K562 (cell line): Measurements from ENCODE around the gene FUT8. TPM values are rescaled to one million over a fixed set of nuclear protein-coding genes. Genes with fewer than 3 reads are reported as not detected.

Experiments used
- ATAC-seq: fragments of 200-7000 bp; cut with Tn5 transposase; 3 replicates; pipeline ENCODE4 v1.9.1; 2020; ENCODE audit warnings: moderate library complexity
- BruUV-seq: library from RNA; stranded (reverse); fragments of 400-500 nt; replicated peaks from 2 replicates; lab custom pipeline; 2021; lab: Mats Ljungman, UMichigan
- CTCF ChIA-PET: fragments of 300-600 bp; formaldehyde crosslinking; extraction: SDS; loops from one replicate; lab custom pipeline; 2021; ENCODE audit warnings: low intra/inter-chr PET ratio; lab: Yijun Ruan, JAX
- POLR2A ChIA-PET: fragments of 300-600, 350-650 bp; sonication (Branson Sonifier 250); formaldehyde crosslinking; extraction: SDS; loops from one replicate; lab custom pipeline; 2021; ENCODE audit warnings: antibody characterized with exemption, inconsistent platforms; lab: Yijun Ruan, JAX
- DNase-seq, 4 experiments: peaks; one replicate each; pipeline versions ENCODE4 v3.0.0 to v3.0.0-alpha.2; 2011 to 2018; ENCODE audit warnings: low spot score in 3 of 4, mixed read lengths in 3 of 4; ENCODE audit errors: extremely low read depth in 1 of 4
- FAIRE-seq: peaks from 2 replicates; lab custom pipeline; 2011; peaks lifted over from hg19 to GRCh38; lab: Jason Lieb, UNC
- H2AFZ ChIP-seq: 2 replicates; pipeline ENCODE4 v1.6.0; 2011; ENCODE audit warnings: low read depth, low read length, control low read depth, inconsistent platforms
- H3K27ac ChIP-seq: fragments of 200-600 bp; 3 replicates; pipeline ENCODE4 v1.8.0; 2011; ENCODE audit warnings: low read depth, mild to moderate bottlenecking, control low read depth, inconsistent platforms, low read length, moderate library complexity, mixed read lengths; ENCODE audit errors: extremely low read depth
- H3K27me3 ChIP-seq, 2 experiments: fragments of 300-600 bp in 1 of 2; 2 replicates in 1 of 2; 3 replicates in 1 of 2; pipeline versions ENCODE4 v1.6.0 to v1.8.0; 2011; ENCODE audit warnings: inconsistent platforms in 2 of 2, low read length in 2 of 2, mild to moderate bottlenecking in 1 of 2, mixed read lengths in 1 of 2, moderate library complexity in 1 of 2; ENCODE audit not compliant: control insufficient read depth in 2 of 2, insufficient read depth in 2 of 2
- H3K36me3 ChIP-seq: fragments of 300-600 bp; 3 replicates; pipeline ENCODE4 v1.8.0; 2011; ENCODE audit warnings: mild to moderate bottlenecking, low read length, inconsistent platforms; ENCODE audit not compliant: control insufficient read depth, insufficient read depth
- H3K4me1 ChIP-seq, 2 experiments: fragments of 200-600 bp in 1 of 2; replicated peaks in 1 of 2; 2 replicates in 1 of 2; 3 replicates in 1 of 2; pipeline versions ENCODE4 v1.5.1 to v1.8.0; 2011; ENCODE audit warnings: inconsistent platforms in 2 of 2, low read length in 2 of 2, mild to moderate bottlenecking in 1 of 2, mixed read lengths in 1 of 2, moderate library complexity in 1 of 2; ENCODE audit not compliant: control insufficient read depth in 2 of 2, insufficient read depth in 2 of 2
- H3K4me2 ChIP-seq: 2 replicates; pipeline ENCODE4 v1.6.1; 2011; ENCODE audit warnings: low read length, control low read depth, inconsistent platforms, mixed read lengths; ENCODE audit not compliant: insufficient read depth
- H3K4me3 ChIP-seq: fragments of 200-600 bp; sonication (generic), shearing (Covaris generic); 2 replicates; pipeline ENCODE4 v1.5.1; 2016; ENCODE audit warnings: control low read depth, inconsistent platforms
- H3K79me2 ChIP-seq: fragments of 200-600 bp; 3 replicates; pipeline ENCODE4 v1.8.0; 2011; ENCODE audit warnings: low read length, inconsistent platforms; ENCODE audit not compliant: control insufficient read depth, insufficient read depth
- H3K9ac ChIP-seq, 2 experiments: 2 replicates each; pipeline versions ENCODE4 v1.6.0 to v1.6.1; 2011; ENCODE audit warnings: low read depth in 2 of 2, low read length in 2 of 2, control low read depth in 1 of 2, inconsistent platforms in 1 of 2, mild to moderate bottlenecking in 1 of 2, mixed read lengths in 1 of 2; ENCODE audit not compliant: insufficient read depth in 1 of 2
- H3K9me1 ChIP-seq: one replicate; pipeline ENCODE4 v1.6.0; 2011; ENCODE audit warnings: inconsistent platforms, mild to moderate bottlenecking, low read length, moderate library complexity; ENCODE audit not compliant: control insufficient read depth, insufficient read depth
- H3K9me3 ChIP-seq: replicated peaks from 2 replicates; pipeline ENCODE4 v1.5.1; 2011; ENCODE audit warnings: low read depth, low read length, inconsistent platforms; ENCODE audit not compliant: control insufficient read depth, insufficient read depth
- H4K20me1 ChIP-seq: replicated peaks from 2 replicates; pipeline ENCODE4 v1.6.1; 2011; ENCODE audit warnings: low read length, inconsistent platforms, mixed read lengths; ENCODE audit not compliant: control insufficient read depth, insufficient read depth
- DEAF1 ChIP-seq: fragments of 450-650 bp; formaldehyde crosslinking; IDR thresholded peaks from 2 replicates; pipeline ENCODE4 v1.4.0; 2020; ENCODE audit warnings: mild to moderate bottlenecking, moderate library complexity
- PHF21A ChIP-seq: fragments of 450-650 bp; IDR thresholded peaks from 2 replicates; pipeline ENCODE4 v1.6.1; 2017; ENCODE audit warnings: low read depth, borderline replicate concordance
- PHTF2 ChIP-seq: fragments of 250-450 bp; sonication (Bioruptor Pico); IDR thresholded peaks from 2 replicates; pipeline ENCODE4 v1.5.0; 2021; ENCODE audit warnings: mild to moderate bottlenecking
- SMARCC2 ChIP-seq: fragments of 450-650 bp; IDR thresholded peaks from 2 replicates; pipeline ENCODE4 v1.6.1; 2017; ENCODE audit warnings: antibody characterized with exemption, moderate library complexity, mild to moderate bottlenecking, low read depth
- TEAD2 ChIP-seq: fragments of 450-650 bp; IDR thresholded peaks from 2 replicates; pipeline ENCODE4 v1.6.1; 2016; ENCODE audit warnings: missing genetic modification characterization, control low read depth, missing compliant biosample characterization
- U2AF1 ChIP-seq: fragments of 200-400 bp; formaldehyde crosslinking; optimal IDR thresholded peaks from 2 replicates; pipeline ENCODE3; 2017; ENCODE audit warnings: mild to moderate bottlenecking, low read depth, low read length, moderate library complexity
- U2AF2 ChIP-seq: fragments of 200-400 bp; formaldehyde crosslinking; optimal IDR thresholded peaks from 2 replicates; pipeline ENCODE3; 2017; ENCODE audit warnings: low read depth, mild to moderate bottlenecking, low read length
- ZBTB5 ChIP-seq: fragments of 450-650 bp; IDR thresholded peaks from 2 replicates; pipeline ENCODE4 v1.6.1; 2017; ENCODE audit warnings: antibody characterized with exemption
- ZBTB9 ChIP-seq: fragments of 450-650 bp; formaldehyde crosslinking; IDR thresholded peaks from 2 replicates; pipeline ENCODE4 v1.4.0; 2020; ENCODE audit warnings: mild to moderate bottlenecking, moderate library complexity
- ZHX1 ChIP-seq: fragments of 150-350 bp; conservative IDR thresholded peaks from 2 replicates; pipeline ENCODE4 v1.6.1; 2014; ENCODE audit warnings: low read length
- ZKSCAN1 ChIP-seq: fragments of 150-350 bp; IDR thresholded peaks from 2 replicates; pipeline ENCODE4 v1.6.1; 2016; ENCODE audit warnings: low read depth, low read length
- ZNF395 ChIP-seq: fragments of 200-800 bp; sonication (Bioruptor generic); IDR thresholded peaks from 2 replicates; pipeline ENCODE4 v1.6.1; 2017; ENCODE audit warnings: missing genetic modification characterization, missing compliant biosample characterization
- ZNF445 ChIP-seq: fragments of 250-450 bp; sonication (Bioruptor Pico); IDR thresholded peaks from 2 replicates; pipeline ENCODE4 v1.4.0; 2020; ENCODE audit warnings: low read depth, mild to moderate bottlenecking, moderate library complexity
- WGBS: fragments of 100-300 bp; shearing (Covaris generic); methylation state at CpG from one replicate; pipeline ENCODE4 v1.1.6; 2016; ENCODE audit warnings: low coverage, mixed read lengths; ENCODE audit not compliant: insufficient coverage; ENCODE audit errors: missing lambda C conversion rate; 5-methylcytosine and 5-hydroxymethylcytosine counted together
- in situ Hi-C: fragments of 300-500 bp; cut with MboI; formaldehyde crosslinking; loops from 4 replicates; pipeline ENCODE4 v1.15.0; 2018; ENCODE audit warnings: inconsistent platforms, mixed read lengths
- intact Hi-C: fragments of 100-400 bp; cut with micrococcal nuclease; formaldehyde crosslinking; loops from 2 replicates; pipeline ENCODE4 v1.14.2; 2022
- polyA plus RNA-seq, 8 experiments: library from polyadenylated mRNA; depleted of rRNA in 4 of 8; stranded (reverse) in 5 of 8; unstranded in 3 of 8; fragments of >200 nt; fragmentation: Nextera tagmentation in 2 of 8; fragmentation: Illumina TruSeq in 1 of 8; extraction: Ambion mirVana in 2 of 8; extraction: Trizol in 1 of 8; gene quantifications; 2 replicates each; pipeline versions ENCODE4 v1.2.1 to v1.2.3, GENCODE V29; 2011 to 2014; ENCODE audit warnings: inconsistent platforms in 1 of 8, missing spikeins in 1 of 8
- total RNA-seq, 7 experiments: library from RNA; depleted of rRNA in 6 of 7; stranded (reverse); fragments of >200 nt in 6 of 7; fragmentation: Illumina TruSeq in 2 of 7; extraction: Trizol in 2 of 7; gene quantifications; 2 replicates each; pipeline versions ENCODE4 v1.2.1 to v1.2.3, GENCODE V29; 2011 to 2021; ENCODE audit warnings: low replicate concordance in 1 of 7

Gene FUT8
- total and polyA plus RNA-seq, 9 of the 15 experiments (the other 6 are each of a cell fraction or from before 2014, with no cell fraction given): 4.1 to 15.2 (median 7.8) TPM

GRCh38 chr14:65770681-65771080, 358.2 kb downstream of the FUT8 start:
- no peak overlapping the region for H3K4me3 ChIP-seq
- WGBS: 5% methylated on average over 5 of the region's 5 CpGs
- H3K27me3 ChIP-seq: peaks cover 0 to 3% of the 10 kb centered on the region in 2 experiments; a peak in 2 of 5 replicates
- H3K4me1 ChIP-seq: no peaks in the 10 kb centered on the region
- in situ Hi-C loops (no loop called here), intact Hi-C loops (no loop called here)
- H3K9me3 ChIP-seq: no peaks in the 10 kb centered on the region
- CTCF ChIA-PET: no interaction called here
- no peak for DNase-seq
- no peak overlapping the region for H2AFZ ChIP-seq
- no peaks in the 10 kb centered on the region for H3K36me3 ChIP-seq
- POLR2A ChIA-PET: interaction anchor here (0.7 kb wide), 1 partner anchor 160 kb away, joined by 3 read pairs; no protein-coding TSS in a partner anchor
- no peak for ATAC-seq
- H3K79me2 ChIP-seq: no peaks in the 10 kb centered on the region
- no peak overlapping the region for H3K9ac ChIP-seq
- H3K27ac ChIP-seq: no peak overlapping the region
- BruUV-seq: no TSS peak
- no peak overlapping the region for H3K4me2 ChIP-seq
- H4K20me1 ChIP-seq: no peaks in the 10 kb centered on the region
- H3K9me1 ChIP-seq: no peaks in the 10 kb centered on the region
- no peak for FAIRE-seq
- no peak for TF ChIP-seq U2AF1
- TF ChIP-seq SMARCC2: no peak
- TF ChIP-seq DEAF1: no peak
- TF ChIP-seq ZHX1: no peak
- no peak for TF ChIP-seq ZKSCAN1
- no peak for TF ChIP-seq TEAD2 (tag)
- no peak for TF ChIP-seq ZBTB9 (CRISPR knock-in tag)
- no peak for TF ChIP-seq PHTF2 (CRISPR knock-in tag)
- TF ChIP-seq PHF21A: no peak
- no peak for TF ChIP-seq ZNF395
- TF ChIP-seq ZNF445 (CRISPR knock-in tag): no peak
- TF ChIP-seq ZBTB5: no peak
- no peak for TF ChIP-seq U2AF2
